Measurements from ENCODE around the gene MSI2.

MSI2 gene

DNA sequence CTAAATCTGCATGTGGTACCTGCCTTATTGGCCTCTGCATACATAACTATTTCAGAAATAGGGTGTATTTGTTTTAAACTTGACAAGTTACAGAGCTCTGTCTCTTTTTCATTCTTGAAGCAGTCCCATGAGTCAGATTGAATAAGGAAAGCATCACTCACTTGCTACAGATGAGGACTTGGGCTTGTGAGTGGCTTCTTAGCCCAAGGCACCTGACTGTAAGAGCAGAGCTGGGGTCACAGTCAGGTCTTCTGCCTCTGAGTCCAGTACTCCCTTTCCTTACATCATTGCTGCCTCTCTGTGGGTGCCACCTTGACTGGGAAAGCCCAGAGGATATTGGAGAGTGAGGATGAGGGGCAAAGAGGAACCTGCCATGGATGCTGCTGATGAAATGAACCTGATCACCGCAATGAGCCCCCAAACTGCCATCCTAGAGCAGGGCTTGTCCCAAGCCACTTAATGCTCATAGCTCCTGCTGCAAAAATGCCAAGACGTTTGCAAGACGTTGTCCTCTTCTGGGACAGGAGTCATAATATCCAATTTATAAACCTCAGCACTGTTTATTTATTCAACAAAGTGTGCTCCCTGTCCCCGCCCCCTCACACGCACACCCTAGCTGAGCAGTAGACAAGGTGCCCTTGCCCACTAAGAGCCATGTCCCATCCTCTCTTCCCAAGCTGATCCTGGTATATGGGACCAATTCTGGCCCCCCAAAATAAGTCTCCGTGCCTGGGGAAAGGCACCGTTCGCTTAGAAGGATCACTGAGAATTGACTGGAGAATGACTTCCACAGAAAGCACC is 414.6 kb downstream of the MSI2 start:
- DNase-seq (ENCODE audit: low read depth in 1 of 2, low spot score in 1 of 2) = no peak

DNA sequence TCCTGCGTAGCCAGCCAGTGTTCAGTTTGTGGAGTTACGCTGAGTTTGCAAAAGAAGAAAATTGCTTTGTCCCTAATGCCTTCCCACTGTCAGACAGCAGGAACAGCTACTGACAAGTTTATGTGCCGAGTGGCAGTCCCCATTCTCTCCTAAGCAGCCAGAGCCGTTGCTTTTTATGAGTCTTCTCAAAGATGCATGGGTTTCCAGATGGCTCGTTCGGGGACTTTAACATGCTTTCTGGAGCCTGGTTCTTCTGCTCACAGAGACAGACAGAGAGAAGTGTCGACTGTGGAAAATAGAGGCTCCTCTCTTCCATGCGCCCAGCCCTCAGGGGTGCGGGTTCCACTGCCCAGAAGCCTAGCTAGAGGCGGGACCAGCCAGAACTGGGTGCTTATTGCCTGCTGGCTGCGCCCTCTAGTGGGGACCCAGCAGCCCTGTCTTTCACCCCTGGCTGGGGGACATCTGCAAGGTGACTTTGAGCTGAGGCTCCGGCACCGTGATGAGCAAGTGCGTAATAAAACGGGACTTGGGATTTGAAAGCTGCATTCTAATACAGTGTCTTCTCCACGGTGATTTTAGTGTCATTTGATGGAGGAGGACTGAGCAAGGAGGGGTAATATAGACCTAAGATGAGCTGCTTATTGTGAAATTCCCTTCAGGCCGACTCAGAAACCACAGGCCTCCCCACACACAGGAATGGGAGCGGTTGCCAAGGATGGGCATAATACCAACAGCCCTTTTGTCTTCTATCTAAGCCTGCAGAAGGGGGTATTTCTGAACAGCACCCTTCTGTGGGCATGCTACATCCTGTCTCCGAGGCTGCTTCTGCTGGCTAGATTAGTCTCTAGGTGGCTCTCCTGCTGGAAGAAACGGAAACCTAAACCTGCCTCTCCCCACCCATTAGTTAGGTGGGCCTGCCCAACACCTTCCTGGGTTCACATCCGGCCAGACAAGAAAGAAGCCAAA is 415.6 kb downstream of the MSI2 start:
- peak; percentile 36 to 37 for DNase-seq (ENCODE audit: low read depth in 1 of 2, low spot score in 1 of 2)

DNA sequence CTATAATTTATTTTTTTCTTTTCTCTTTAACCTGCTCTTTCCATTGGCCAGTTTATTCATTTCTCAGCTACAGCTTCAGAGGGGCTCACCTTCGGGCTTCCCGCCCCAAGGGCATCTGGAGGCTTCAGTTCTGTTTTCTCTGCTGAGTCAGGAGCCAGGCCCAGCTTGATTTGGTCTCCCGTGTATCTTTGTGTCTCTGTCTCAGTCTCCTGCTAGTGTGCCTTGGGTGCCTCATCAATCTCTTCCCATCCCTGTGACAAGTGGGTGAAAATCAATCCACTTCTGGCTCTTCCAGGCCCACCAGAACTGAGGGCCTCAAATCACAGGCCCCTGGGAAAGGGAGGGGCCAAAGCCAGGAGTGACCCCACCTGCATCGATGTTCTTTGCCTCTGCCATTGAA is 416.6 kb downstream of the MSI2 start:
- DNase-seq (ENCODE audit: low read depth in 1 of 2, low spot score in 1 of 2) = no peak

DNA sequence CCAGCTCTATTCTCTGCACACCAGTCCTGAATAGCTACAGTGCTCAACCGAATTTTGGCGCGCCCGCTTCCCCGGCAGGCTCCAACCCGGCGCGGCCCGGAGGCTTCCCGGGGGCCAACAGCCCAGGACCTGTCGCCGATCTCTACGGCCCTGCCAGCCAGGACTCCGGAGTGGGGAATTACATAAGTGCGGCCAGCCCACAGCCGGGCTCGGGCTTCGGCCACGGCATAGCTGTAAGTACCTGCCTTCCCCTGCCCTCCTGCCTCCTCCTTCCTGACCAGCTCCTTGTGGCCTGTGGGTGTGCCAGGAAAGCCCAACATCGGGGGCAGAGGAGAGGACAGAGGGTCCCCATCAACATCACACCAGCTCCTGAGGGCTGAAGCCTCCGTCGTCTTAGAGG is 418.6 kb downstream of the MSI2 start:
- no peak for DNase-seq (ENCODE audit: low read depth in 1 of 2, low spot score in 1 of 2)

DNA sequence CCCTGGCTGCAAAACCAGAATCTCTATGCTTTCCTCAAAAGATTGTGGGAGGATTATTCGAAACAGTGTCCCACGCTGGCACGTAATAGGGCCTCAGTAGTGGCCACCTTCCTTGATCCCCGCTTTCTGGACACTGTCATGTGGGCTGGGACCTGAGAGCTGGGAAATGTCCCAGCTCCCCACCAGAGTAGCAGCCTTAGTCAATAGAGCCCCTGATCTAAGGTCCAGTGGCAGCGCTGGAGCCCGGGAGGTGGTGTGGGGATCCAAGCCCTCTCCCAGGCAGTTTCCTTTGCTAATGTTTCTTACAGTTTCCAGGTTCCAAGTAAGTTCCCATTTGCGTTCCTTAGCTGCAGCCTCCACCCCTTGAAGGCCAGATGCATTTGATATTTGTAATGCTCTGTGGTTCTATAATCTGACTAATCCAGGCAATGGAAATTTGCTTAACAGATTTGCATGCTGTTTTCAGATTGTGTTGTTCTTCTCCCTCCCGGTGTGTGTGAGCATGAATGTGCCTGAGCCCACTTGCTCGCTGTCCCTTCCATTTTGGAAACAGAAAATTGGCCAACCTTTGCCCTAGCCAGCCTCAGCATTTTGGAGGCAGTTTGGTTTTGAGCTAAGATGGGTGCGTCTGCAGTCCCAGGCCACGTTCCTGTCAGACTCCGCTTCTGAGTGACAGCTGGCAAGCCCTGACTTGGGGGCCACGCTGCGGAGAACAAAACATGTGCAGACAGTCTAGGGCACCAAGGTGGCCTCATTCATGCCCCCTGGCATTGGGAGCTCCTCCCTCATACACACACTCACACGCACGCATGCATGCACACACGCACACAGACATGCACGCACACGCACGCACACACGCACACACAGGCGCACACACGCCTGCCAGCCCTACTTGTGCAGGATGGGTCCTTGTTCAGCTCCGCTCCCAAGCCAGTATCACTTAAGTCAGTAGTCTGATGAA is 419.4 kb downstream of the MSI2 start:
- no peak for DNase-seq (ENCODE audit: low read depth in 1 of 2, low spot score in 1 of 2)

DNA sequence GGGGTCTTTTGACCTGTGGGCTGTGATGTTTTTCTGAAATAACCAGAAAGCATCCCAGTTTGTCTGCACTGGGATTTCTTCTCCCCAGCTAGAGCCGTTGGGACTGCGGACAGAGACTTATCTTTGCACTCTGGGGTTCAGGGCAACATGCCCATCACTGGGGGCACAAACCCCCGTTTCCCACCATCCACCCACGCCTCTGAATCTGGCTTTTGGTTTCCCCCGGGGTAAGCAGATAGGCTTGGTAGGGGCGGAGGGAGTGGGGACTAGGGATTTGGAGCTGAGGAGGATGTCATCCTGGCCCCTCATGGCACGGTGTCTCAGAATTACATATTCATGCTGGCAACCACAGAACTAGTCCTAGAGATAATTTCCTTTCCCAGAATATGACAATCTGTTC is 420.2 kb downstream of the MSI2 start:
- DNase-seq (ENCODE audit: low read depth in 1 of 2, low spot score in 1 of 2) = no peak

DNA sequence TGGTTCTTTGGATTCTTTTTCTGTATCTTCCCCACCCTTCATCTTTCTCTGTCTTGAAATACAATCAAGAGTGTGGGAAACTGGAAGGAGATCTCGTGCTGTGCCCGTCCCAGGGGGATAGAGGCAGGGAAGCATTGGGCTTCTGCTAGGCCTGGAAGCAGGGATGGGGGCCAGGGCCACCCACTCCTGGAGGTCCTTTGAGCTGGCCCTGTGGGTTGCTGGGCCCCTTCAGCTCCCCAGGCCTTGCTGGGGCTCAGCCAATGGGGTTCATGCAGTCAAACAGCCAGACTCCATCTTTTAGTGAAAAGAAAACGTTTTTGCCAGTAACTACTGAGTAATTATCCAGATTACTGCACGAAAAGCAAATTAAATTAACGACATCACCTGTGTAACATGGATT is 421.0 kb downstream of the MSI2 start:
- no peak for DNase-seq (ENCODE audit: low read depth in 1 of 2, low spot score in 1 of 2)

DNA sequence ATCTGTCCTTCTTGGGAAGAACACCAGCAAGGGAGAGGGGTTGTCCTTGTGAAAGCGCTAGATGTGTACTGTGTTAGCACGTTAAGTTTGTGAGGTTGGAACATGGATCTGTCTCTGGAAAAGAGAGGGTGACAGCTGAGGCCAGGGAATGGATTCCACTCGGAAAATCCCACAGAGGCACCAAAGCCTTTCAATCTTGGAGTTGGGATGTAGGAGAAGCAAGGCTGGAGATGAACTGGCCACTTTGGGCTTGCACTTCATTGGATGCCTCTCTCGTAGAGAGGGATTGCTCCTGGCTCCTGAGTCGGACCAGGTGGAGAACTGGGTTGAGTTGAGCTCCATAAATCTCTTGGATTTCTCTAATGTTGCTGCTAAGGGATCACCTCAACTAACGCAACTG is 421.5 kb downstream of the MSI2 start:
- DNase-seq (ENCODE audit: low read depth in 1 of 2, low spot score in 1 of 2) = no peak

DNA sequence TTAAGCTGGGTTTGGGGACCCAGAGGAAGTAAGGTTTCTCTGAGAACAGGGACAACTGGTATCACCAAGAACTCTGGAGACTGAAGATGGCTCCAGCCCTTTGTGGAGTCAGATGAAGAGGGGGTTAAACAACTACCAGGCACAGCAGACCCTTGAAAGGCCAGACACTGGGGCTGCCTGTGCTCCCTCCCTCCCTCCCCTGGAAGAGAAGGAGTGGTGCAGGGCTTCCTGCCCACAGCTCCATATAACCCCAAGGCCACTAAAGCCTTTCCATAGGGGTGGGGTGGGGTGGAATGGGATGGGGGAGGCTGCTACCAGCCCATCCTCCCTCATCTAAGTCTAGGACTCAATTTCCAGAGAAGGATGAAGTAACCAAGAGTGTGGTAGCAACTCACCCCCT is 422.1 kb downstream of the MSI2 start:
- no peak for DNase-seq (ENCODE audit: low read depth in 1 of 2, low spot score in 1 of 2)

DNA sequence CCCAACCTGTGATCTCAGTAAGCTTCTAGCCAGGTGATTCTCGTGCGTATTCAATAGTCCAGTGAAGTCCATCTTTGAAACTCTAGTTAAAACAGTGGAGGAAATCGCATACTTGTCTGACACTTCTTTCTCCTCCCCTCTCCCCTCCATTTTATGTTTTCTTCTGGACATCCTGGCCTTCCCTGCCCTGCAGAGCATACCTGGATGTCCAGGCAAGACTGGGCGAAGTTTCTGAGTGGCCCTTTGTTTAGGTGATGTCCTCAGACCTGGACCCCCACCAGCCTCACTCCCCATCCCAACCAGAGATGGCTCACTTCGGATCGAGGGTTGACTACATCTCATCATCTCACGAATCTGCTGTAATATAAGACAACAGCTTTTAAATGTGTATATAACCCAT is 423.0 kb downstream of the MSI2 start:
- DNase-seq (ENCODE audit: low read depth in 1 of 2, low spot score in 1 of 2) = no peak

DNA sequence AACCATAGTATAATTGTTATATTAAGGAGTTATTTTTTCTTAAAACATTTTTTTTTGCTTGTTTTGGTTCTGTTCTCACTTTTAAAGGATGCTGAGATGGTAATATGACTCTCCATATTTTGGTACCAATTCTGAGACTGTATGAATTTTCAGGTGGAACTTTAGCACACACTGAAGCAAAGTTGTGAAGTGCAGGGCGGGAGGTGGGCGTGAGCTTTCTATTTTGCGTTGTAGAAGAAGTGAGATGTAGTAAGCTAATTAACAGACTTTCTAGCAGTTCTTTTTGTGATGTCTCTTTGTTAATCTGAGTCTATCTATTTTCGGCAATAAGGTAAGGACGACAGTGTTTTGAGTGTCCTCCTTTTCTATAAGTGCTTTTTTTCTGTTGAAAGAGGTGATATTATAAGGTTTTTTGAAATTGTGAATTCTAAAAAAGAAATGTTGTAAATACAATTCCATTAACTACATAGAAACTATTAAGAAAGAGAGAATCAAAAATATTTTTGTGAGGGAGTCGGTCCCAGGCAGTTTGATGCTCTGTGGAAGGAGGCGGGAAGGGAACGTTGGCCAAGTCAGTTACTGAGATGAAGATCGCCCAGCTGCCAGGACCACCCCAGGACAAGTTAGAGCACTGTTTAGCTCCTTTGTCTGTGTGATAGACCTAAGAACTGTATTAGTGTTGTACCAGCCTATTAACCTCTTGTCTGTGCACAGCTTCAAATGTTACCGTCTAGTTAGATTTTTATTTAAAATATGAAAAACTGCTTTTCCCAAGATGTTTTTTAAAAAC is 423.8 kb downstream of the MSI2 start:
- no peak for DNase-seq (ENCODE audit: low read depth in 1 of 2, low spot score in 1 of 2)

DNA sequence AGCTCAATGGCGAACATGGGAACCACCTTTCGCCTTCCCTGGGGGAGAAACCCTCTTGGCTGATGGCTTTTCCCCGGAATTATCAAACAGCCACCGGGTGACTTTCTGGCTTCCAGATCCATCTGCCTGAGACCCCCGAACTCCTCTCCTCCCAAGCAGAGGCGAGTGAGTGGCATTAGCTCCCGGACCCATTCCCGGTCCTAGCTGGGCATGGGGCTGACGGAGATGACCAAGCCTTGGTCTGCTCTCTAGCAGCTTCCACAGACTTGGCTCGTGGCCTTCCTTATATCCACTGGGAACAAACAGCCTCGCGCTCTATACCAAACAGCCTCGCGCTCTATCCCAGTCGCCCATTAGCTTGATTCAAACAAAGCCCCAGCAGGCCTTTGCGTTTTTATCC is 426.4 kb downstream of the MSI2 start:
- DNase-seq (ENCODE audit: low read depth in 1 of 2, low spot score in 1 of 2) = no peak

DNA sequence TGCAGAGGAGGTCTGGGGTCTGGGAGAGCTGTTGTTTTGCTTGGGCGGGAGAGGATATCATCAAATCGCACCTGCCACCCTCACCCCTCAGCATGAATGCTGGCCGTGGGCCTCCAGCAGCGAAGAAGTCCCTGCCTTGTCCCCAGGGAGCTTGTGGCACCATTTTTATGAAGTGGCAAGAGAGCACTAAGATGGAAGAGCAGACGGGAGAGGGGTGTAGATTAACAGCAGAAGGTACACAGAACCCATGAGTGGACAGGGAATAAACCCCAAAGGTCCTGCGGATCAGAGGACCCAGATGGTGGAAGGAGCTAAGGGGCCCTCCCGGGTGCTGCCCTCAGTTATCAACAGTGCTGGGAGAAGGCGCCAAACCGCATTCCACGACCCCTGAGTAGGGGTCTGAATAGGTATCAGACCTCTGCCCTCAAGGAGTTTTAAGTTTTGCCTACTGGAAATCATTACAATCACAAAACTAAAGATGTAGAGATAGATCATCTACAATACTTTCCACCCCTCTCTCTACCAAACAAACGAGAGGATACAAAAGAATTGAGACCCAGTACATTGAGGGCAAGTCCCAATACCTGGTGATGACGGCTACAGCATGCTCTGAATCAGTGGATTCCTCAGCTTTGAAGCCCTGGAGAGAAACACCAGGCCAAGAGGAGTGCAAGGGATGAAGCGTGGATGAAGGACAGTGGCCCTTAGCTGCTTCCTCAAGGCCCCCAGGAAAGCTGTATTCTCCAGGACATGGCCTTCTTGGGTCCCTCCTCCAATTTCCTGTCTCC is 428.6 kb downstream of the MSI2 start:
- no peak for DNase-seq (ENCODE audit: low read depth in 1 of 2, low spot score in 1 of 2)

DNA sequence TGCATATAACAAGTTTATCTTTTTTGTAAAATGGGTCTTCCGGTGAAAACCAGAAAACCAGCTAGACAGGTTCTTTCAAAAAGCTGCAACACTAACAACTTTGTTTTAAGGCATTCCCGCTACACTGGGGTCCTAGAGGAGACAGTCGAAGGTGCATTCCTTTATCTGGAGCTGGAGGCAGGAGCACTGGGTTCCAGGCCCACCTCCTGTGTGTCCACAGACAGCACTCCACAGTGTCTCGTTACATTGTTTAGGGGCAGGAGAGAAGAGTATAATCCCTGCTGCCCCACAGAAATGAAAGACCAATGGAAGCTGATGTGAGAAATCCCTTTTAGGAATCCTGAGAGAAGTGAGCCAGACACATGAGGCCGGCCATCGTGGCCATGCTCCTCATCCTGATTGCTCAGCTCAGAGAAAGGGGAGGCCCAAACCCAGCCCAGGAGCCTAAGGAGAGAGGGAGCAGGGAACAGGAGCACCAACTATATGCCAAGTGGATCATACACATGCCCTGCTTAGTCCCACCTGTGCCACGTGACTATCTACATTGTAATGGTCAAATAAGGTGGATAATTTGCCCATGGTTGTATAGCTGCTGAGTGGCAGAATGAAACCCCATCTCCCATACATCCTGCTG is 429.3 kb downstream of the MSI2 start:
- DNase-seq (ENCODE audit: low read depth in 1 of 2, low spot score in 1 of 2) = no peak

DNA sequence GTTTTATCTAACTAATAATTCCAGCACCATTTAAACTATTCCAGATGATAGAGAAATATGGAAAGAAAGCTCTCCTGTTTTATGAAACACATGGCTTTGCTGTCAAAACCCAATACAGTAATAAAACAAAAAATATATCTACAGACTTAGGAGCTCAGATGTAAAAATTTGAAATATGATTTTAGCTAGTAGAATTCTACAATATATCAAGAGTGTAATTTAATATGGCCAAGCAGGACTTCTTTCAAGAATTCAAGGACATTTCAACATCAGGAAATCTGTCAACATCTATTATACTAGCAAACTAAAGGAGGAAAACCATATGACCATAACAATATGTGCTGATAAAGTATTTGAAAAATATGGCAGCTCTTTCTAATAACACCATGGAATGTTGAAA is 431.3 kb downstream of the MSI2 start:
- DNase-seq (ENCODE audit: low read depth in 1 of 2, low spot score in 1 of 2) = no peak

DNA sequence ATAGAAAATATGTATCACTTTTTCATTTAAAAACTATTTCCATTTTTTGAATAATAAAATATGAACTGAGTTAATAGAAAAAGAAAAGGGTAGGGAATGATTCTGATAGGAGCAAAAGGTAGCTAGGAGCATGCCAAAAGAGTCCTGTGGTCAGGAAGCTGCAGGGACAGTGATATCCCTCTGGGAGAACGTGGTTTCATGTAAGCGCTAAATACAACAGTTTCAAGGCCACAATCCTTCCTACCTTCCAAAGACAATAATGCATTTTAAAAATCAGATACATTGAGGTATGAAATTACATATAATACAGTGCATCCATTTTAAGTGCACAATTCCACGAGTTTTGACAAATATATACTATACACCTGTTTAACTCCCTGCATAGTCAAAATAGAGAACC is 432.9 kb downstream of the MSI2 start:
- DNase-seq (ENCODE audit: low read depth in 1 of 2, low spot score in 1 of 2) = no peak

DNA sequence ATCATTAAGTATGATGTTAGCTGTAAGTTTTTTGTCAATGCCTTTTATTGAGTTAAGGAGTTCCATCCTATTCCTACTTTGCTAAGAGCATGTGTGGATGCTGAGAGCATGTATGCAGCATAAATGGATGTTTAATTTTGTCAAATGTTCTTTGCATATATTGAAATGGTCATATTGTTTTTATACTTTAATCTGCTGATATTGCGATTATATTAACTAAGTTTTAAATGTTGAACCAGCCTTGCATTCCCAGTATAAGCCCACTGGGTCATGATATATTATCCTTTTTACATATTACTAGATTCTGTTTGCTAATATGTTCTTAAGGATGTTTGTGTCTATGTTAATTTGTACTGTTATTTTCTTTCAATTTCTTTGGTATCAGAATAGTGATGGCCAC is 435.6 kb downstream of the MSI2 start:
- DNase-seq (ENCODE audit: low read depth in 1 of 2, low spot score in 1 of 2) = no peak

DNA sequence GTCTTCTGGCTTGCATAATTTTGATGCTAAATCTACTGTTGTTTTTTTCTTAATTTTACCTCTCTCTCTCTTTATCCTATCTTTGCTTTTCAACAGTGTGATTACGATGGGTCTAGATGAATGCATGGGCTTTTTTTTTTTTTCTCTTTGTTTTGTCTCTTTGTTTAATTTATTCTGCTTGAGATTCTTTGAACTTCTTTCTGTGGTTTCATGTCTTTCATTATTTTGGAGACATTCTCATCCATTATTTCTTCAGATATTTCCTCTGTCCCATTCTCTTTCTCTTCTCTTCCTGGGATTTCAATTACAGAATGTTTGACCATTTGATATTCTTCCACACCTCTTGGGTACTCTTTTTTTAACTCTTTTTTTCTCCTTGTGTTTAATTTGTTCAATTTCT is 436.4 kb downstream of the MSI2 start:
- DNase-seq (ENCODE audit: low read depth in 1 of 2, low spot score in 1 of 2) = no peak

DNA sequence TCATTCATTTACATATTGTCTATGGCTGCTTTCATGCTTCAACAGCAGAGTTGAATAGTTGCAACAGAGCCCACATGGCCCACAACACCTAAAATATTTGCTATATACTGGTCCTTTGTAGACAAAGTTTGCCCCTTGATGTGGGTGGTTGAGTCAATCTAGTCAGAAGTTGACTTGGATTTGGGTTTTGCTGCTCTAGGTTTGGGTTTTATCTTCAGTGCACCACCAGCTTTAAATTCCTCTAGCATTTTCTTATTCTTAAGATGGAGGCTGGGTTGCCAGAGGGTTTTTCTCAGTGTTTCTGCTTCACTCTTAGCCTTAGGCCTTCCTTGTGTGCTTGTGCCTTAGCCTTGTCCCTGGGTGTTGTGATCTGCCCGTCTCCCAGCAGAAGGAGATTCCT is 437.7 kb downstream of the MSI2 start:
- no peak for DNase-seq (ENCODE audit: low read depth in 1 of 2, low spot score in 1 of 2)

Measured in stimulated activated CD4-positive, alpha-beta T cell treated with anti-CD3 and anti-CD28 coated beads, Interleukin-15, amount 100 ng/mL, for 1 hour (primary cell).